Neural cell (in vitro differentiated cells): ENCODE measurements around the gene HLA-A.

ENCODE experiments used
- CTCF ChIP-seq: fragments of 450-650 bp; IDR thresholded peaks from 2 replicates; pipeline ENCODE4 v1.5.1; 2014; ENCODE audit warnings: antibody characterized with exemption, mild to moderate bottlenecking, moderate library complexity; ENCODE audit not compliant: poor library complexity, severe bottlenecking
- EP300 ChIP-seq: fragments of 450-650 bp; conservative IDR thresholded peaks from 2 replicates; pipeline ENCODE4 v1.6.1; 2014; ENCODE audit warnings: antibody characterized with exemption, mild to moderate bottlenecking, moderate library complexity; ENCODE audit not compliant: poor library complexity, severe bottlenecking
- EZH2 ChIP-seq: fragments of 200-600, 300-800 bp; shearing (Covaris generic), sonication (generic); IDR thresholded peaks from 2 replicates; pipeline ENCODE4 v1.6.1; 2014; ENCODE audit warnings: antibody characterized with exemption, low read length, borderline replicate concordance, mild to moderate bottlenecking; ENCODE audit not compliant: insufficient read depth, poor library complexity, severe bottlenecking
- MXI1 ChIP-seq: fragments of 450-650 bp; conservative IDR thresholded peaks from 2 replicates; pipeline ENCODE4 v1.6.1; 2014; ENCODE audit warnings: antibody characterized with exemption, mild to moderate bottlenecking; ENCODE audit not compliant: poor library complexity, severe bottlenecking
- POLR2AphosphoS5 ChIP-seq: IDR thresholded peaks from 2 replicates; pipeline ENCODE4 v1.6.1; 2012
- SMC3 ChIP-seq: fragments of 450-650 bp; conservative IDR thresholded peaks from 2 replicates; pipeline ENCODE4 v1.6.1; 2014; ENCODE audit warnings: antibody characterized with exemption, mild to moderate bottlenecking, moderate library complexity; ENCODE audit not compliant: poor library complexity
- TAF1 ChIP-seq: IDR thresholded peaks from 2 replicates; pipeline ENCODE4 v1.6.1; 2012; ENCODE audit warnings: low read depth
- TF ChIP-seq, protein P1 (sequence below): IDR thresholded peaks from 2 replicates; pipeline ENCODE4 v1.6.1; 2012; ENCODE audit warnings: borderline replicate concordance

DNA sequence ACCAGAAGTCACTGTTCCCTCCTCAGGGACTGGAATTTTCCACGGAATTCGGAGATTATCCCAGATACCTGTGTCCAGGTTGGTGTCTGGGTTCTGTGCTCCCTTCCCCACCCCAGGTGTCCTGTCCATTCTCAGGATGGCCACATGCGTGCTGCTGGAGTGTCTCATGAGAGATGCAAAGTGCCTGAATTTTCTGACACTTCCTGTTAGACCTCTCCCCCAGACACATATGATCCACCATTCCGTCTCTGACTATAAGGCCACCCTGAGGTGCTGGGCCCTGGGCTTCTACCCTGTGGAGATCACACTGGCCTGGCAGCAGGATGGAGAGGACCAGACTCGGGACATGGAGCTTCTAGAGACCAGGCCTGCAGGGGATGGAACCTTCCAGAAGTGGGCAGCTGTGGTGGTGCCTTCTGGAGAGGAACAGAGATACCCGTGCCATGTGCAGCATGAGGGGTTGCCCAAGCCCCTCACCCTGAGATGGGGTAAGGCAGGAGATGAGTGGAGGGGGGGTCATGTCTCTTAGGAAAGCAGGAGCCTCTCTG is 14.4 kb upstream of the HLA-A start:
- TF ChIP-seq CTCF (no peak), TAF1 (no peak), POLR2AphosphoS5 (no peak), EZH2 (no peak), MXI1 (no peak), EP300 (no peak), SMC3 (no peak)
- TF ChIP-seq, protein P1, sequence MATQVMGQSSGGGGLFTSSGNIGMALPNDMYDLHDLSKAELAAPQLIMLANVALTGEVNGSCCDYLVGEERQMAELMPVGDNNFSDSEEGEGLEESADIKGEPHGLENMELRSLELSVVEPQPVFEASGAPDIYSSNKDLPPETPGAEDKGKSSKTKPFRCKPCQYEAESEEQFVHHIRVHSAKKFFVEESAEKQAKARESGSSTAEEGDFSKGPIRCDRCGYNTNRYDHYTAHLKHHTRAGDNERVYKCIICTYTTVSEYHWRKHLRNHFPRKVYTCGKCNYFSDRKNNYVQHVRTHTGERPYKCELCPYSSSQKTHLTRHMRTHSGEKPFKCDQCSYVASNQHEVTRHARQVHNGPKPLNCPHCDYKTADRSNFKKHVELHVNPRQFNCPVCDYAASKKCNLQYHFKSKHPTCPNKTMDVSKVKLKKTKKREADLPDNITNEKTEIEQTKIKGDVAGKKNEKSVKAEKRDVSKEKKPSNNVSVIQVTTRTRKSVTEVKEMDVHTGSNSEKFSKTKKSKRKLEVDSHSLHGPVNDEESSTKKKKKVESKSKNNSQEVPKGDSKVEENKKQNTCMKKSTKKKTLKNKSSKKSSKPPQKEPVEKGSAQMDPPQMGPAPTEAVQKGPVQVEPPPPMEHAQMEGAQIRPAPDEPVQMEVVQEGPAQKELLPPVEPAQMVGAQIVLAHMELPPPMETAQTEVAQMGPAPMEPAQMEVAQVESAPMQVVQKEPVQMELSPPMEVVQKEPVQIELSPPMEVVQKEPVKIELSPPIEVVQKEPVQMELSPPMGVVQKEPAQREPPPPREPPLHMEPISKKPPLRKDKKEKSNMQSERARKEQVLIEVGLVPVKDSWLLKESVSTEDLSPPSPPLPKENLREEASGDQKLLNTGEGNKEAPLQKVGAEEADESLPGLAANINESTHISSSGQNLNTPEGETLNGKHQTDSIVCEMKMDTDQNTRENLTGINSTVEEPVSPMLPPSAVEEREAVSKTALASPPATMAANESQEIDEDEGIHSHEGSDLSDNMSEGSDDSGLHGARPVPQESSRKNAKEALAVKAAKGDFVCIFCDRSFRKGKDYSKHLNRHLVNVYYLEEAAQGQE = no peak
